ENCODE results near the gene GREM2.

Gene GREM2

DNA sequence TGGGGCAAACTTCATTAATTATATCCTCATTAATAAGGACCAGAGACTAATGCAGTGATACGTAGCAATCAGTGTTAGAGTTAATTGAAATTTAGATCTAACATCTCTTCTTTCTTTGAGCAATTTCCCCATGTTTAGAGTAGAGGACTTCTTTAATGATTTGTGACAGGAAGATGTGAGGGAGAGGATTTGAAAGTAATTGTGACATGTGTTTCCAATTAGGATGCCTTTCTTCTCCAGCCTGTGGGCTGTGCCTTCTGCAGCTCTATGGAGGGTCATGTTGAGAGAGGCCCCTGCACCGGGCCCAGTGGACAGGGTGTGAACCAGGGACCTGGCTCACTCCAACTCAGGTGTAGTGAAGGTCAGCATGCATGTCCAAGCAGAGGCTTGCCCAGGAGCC lies 103.0 kb downstream of the GREM2 start:
- TF ChIP-seq, protein P1, sequence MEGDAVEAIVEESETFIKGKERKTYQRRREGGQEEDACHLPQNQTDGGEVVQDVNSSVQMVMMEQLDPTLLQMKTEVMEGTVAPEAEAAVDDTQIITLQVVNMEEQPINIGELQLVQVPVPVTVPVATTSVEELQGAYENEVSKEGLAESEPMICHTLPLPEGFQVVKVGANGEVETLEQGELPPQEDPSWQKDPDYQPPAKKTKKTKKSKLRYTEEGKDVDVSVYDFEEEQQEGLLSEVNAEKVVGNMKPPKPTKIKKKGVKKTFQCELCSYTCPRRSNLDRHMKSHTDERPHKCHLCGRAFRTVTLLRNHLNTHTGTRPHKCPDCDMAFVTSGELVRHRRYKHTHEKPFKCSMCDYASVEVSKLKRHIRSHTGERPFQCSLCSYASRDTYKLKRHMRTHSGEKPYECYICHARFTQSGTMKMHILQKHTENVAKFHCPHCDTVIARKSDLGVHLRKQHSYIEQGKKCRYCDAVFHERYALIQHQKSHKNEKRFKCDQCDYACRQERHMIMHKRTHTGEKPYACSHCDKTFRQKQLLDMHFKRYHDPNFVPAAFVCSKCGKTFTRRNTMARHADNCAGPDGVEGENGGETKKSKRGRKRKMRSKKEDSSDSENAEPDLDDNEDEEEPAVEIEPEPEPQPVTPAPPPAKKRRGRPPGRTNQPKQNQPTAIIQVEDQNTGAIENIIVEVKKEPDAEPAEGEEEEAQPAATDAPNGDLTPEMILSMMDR (IDR thresholded peaks at IDR 0.05; ENCODE audit: insufficient read depth, low read depth, low read length, missing control alignments), result no peak
- no peak overlapping the region for H3K4me3 ChIP-seq (ENCODE audit: low read depth, low read length)
- no peak for DNase-seq (ENCODE audit: low read depth)

DNA sequence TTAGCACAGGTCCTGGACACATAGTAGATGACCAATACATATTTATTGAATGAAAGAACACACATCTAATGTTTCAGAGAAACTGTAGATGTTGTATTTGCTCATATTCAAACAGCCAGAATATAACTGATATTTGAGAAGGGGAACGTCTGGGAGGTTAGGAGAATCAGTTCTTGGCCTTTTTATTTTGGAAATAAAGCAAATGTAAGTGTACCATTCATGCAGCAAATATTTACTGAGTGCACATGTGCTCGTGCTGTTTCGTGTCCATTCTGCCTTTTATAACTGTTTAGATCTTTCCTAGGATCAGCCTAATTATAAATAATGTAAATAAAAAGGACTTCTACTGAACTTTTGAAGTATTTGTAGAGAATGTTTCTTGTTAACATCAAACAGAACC lies 103.8 kb downstream of the GREM2 start:
- no peak for DNase-seq (ENCODE audit: low read depth)
- no peak overlapping the region for H3K4me3 ChIP-seq (ENCODE audit: low read depth, low read length)
- TF ChIP-seq, protein P1 (IDR thresholded peaks at IDR 0.05; ENCODE audit: insufficient read depth, low read depth, low read length, missing control alignments), result no peak

DNA sequence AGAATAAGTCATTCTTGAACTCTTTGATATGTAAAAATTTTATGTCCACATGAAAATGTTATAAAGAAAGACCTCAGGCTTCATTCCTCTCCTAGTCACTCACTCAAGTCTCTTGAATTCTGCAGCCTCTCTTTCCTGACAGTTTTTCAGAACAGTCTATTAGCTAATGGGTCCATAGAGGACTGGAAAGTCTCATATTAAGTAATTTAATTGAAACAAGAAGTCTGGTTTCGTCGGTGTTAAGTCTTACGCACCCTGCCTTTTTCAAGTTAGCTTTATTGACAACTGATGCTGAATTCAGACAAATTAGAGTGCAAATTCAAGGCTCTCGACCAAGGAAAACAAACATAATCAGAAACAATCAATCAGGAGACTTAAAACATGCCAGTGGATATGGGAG lies 105.8 kb downstream of the GREM2 start:
- DNase-seq (ENCODE audit: low read depth), result no peak
- H3K4me3 ChIP-seq (ENCODE audit: low read depth, low read length), result no peak overlapping the region
- TF ChIP-seq, protein P1 (IDR thresholded peaks at IDR 0.05; ENCODE audit: insufficient read depth, low read depth, low read length, missing control alignments), result no peak

DNA sequence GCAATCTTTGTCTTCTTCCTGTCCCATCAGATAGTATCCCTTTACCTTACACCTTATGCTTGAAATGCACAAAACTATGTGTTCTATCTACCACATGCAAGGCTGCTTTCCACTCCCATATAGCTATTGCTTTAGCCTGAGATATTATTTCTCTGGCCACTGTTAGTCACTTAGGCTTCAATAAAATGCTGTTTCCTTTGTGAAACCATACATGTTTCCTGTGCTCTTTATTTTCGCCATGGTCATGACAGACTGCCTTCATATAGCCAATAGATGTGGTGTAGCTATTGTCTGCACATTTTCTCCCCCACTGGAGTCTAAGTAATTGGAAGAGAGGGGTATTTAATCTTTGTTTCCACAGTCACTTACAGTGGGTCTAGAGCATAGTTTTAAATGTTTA lies 108.4 kb downstream of the GREM2 start:
- DNase-seq (ENCODE audit: low read depth), result no peak
- TF ChIP-seq, protein P1 (IDR thresholded peaks at IDR 0.05; ENCODE audit: insufficient read depth, low read depth, low read length, missing control alignments), result no peak
- H3K4me3 ChIP-seq (ENCODE audit: low read depth, low read length), result no peak overlapping the region

DNA sequence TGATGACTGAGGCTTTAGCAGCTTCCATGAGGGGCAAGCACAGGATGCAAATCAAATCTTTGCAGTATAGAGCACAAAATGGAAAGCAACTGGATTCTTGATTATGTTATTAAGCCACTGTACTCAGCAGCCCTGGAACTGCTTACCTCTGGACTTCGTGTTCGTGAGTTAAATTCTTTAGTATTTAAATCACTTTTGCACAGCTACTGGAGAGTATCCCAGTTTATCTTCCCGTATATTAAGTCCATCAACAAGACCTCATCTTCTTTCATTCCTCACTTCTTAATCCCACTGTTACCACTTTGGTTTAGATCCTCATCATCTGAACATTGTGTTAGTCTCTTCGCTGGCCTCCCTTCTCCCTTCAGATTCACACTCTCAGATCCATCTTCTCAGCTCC lies 108.9 kb downstream of the GREM2 start:
- H3K4me3 ChIP-seq (ENCODE audit: low read depth, low read length), result no peak overlapping the region
- TF ChIP-seq, protein P1 (IDR thresholded peaks at IDR 0.05; ENCODE audit: insufficient read depth, low read depth, low read length, missing control alignments), result no peak
- DNase-seq (ENCODE audit: low read depth), result no peak

DNA sequence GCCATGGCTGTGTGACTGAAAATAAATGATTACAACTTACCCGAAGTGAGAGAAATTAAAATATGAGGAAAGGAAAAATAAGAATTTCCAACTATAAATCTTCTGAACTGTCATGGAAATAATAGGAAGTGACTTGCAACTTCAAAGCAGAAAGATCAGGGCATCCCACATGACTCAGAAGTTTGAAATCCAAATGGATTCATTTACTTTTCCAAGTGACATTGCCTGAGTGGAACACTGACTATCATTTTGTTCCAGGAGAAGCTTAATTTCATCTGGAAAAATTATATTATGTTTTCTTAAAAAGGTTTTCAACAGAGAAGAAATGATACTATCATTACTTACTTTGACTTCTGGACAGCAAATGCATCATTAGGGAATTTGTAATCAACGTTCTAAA lies 110.8 kb downstream of the GREM2 start:
- TF ChIP-seq, protein P1 (IDR thresholded peaks at IDR 0.05; ENCODE audit: insufficient read depth, low read depth, low read length, missing control alignments), result no peak
- no peak for DNase-seq (ENCODE audit: low read depth)
- H3K4me3 ChIP-seq (ENCODE audit: low read depth, low read length), result no peak overlapping the region

DNA sequence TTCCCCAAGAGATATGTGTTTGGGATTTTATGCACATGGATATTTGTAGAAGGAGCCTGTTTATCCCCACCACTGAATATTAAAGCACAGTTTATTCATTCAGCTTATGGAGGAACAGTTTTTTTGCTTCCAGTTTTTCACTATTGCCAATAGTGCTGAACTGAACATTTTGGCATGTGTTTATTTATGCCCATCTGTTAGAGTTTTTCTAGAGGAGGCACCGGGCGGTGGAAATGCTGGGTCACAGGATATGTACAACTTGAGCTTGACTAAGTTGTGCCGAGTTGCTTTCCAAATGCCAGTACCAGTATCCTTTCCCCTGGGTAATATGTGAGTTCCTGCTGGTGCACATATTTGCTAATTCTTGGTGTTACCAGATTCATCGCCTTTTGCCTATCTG lies 111.3 kb downstream of the GREM2 start:
- H3K4me3 ChIP-seq (ENCODE audit: low read depth, low read length), result no peak overlapping the region
- TF ChIP-seq, protein P1 (IDR thresholded peaks at IDR 0.05; ENCODE audit: insufficient read depth, low read depth, low read length, missing control alignments), result no peak
- no peak for DNase-seq (ENCODE audit: low read depth)

Data from GM12865 (cell line).